HG03103 (cell line): ENCODE results near the gene PDCD7.
"Not testable (repeated sequence)": the region's sequence is repeated elsewhere in the genome, so short reads cannot be mapped to it uniquely, and the experiment has no call there.

ENCODE experiments used
- ATAC-seq: cut with Tn5 transposase; IDR thresholded peaks from one replicate; pipeline ENCODE4 v1.9.1; 2021; ENCODE audit warnings: low read depth; ENCODE audit not compliant: unreplicated experiment

Gene PDCD7

GRCh38 chr15:65093793-65094170 is 39.8 kb downstream of the PDCD7 start:
- ATAC-seq = not testable (repeated sequence)

DNA sequence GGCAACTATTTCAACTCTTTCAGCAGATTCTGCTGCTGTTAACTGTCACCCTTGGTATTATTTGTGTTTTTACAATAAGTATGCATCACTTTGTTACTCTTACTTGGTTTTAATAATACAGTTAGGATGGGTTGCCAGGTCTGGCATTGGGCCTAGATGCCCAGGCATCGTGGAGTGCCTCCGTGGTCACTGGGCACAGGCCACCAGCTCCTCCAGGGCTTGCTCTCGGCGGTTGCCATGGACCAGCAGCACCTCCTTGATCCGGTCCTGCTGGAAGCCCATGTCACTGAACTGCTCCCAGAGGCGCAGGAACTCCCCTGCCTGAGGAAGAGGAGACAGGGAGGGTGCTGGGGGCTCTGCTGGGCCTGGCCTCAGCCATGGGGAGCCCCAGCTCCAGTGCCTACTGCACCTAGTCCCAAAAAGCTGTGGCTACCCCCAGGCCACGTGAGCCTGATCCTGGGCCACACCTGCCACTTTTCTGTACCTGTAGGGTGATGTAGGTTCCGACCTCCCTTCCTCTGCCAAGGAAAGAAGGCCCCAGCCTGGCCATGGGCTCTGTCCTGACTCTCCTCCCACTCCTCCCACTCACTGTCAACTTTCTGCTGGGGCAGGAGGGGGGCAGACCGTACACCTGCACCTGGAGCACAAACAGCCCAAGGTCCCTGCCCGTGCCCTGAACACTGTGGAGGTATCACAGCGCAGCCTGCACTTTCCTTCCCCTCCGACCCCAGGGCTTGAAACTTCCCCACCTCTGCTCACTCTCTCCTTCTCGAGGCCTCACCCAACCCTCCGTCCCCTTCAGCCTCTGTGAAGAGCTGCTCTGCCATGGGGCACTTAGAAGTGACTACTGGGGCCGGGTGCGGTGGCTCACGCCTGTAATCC is 40.5 kb downstream of the PDCD7 start:
- no peak for ATAC-seq

- no peak for ATAC-seq
These were observed 41.5 kb downstream of the PDCD7 start for GRCh38 chr15:65091946-65092770.

- no peak for ATAC-seq
These were observed 44.3 kb downstream of the PDCD7 start for GRCh38 chr15:65089206-65089824.

GRCh38 chr15:65088643-65089021 is 45.0 kb downstream of the PDCD7 start:
- ATAC-seq = no peak

DNA sequence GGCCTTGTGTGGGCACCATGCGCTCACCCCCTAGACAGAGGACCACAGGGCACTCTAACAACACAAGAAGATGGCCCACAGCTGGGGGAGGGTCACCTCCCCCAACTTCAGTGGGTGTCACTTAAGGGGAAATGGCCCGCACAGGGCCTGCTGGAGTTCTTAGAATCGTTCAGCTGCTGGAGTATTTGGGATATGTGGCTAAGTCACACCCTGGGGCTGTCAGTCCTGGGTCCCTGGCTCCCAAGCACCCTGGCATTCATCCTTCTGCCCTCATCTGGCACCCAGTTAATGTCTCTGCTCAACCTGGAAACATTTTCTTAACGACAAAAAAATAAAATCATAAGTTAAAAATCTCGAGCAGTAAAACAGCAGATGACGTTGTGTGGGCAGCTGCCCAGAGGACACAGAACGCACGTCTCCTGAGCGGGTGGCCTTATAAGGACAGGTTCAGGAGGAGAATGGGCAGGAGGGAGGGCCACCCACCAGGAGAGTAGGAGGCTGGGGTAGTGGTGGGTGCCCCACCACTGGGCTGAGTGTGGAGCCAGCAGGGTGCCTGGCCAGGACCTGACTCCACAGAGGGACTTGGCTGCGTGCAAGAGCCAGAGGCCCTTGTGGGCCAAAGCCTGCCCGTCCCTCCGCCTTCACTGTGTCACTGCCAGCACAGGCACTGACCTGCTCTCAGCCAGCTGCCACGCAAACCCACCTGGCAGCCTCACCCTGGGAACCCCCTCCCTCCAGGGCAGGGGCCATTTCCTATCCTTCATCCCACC is 45.5 kb downstream of the PDCD7 start:
- ATAC-seq = no peak

DNA sequence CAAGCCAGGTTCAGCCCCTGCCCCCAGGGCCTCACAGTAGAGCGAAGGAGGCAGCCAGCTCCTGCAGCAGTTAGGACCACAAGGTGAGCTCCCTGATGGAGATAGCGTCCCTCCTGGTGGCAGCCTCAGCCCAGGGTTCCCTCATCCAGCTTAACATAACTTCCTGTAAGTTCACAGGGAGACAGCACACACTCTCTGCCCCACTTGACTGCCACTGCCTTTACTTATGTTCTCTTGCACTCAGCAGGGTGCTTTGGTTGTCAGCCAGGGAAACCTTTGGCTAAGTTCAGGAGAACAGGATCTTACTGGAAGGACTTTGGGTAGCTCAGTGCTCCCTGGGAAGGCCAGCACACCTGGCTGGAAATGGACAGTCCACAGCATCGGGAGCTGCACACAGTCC is 46.2 kb downstream of the PDCD7 start:
- ATAC-seq = no peak

DNA sequence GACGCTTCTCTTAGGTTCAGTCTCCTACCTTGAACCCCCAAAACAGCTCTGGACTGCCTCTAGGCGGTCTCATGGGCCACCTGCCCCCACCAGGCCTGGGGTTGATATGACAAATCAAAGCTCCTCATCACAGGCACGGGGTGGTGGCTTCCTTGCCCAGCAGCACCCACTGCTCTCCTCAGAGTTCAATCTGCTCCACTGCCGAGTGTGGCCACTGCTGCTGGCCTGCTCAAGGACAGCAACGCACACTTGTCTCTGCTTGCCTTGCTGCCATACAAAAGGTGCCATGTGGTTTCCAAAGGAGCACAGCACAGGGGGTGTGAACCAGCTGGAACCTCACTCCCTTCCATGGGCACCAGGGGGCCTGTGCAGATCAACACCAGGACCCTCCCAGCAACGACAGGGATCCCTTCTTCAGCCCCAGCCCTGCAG is 46.9 kb downstream of the PDCD7 start:
- no peak for ATAC-seq

DNA sequence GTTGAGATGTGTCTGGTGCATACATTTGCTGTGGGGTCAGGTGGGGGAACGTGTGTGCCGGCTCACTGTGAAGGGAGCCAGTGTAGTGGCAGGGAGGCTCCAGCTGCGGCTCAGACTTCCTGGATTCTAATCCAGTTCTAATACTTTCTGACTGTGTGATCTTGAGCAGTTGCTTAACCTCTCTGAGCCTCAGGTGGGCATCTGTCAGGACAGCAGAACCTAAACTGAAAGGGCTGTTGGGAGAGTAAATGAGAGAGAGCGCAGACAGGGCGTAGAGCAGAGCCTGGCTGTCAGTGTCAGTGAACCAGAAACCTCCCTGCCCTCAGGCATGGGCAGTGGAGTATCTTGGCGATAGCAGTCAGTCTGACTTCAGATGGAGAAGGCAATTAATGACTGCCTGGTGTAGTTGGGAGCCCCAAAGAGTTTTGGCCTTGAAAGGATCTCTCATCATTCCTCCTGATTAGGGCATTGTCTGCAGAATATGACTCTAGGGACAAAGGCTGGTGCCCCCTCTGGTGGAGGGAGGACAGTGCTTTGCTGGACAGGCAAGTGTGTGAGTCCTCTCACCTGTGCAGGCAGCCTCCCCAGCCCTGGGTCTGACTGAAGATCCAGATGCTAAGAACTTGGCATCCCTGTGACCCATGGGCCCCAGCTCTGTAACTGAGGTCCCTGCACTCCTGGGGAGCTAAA is 47.5 kb downstream of the PDCD7 start:
- ATAC-seq = no peak

GRCh38 chr15:65085207-65085753 is 48.3 kb downstream of the PDCD7 start:
- ATAC-seq = no peak

GRCh38 chr15:65084500-65085206 is 49.0 kb downstream of the PDCD7 start:
- ATAC-seq = no peak

GRCh38 chr15:65083262-65083701 is 50.3 kb downstream of the PDCD7 start:
- no peak for ATAC-seq

DNA sequence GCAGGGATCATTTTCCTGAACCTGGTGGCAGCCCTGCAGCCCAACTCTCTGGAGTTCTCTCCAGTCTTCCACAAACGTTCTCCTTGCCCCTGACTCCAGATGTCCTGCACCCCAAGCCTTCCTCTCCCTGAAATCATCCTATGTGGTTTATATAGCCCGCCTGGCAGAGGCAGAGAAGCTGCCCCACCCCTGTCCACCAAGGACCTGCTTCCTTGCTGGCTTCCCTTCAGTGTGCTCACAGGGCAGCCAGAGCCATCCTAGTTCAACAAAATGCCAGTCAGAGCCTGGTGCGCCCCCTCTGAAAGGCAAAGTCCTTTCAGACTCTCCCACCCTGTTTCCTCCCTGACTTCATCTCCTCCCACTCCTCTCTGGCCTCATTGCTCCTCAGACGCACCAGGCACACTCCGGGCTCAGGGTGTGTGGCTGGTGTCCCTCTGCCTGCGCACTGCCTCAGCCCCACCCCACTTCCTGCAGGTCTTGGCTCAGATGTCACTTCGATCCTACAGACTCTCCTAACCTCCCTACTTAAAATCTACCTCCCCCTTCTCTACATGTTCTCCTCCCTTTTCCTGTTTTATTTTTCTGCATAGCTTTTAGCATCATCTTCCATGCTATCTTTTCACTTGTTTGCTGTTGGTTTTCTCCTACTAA is 51.2 kb downstream of the PDCD7 start:
- ATAC-seq = no peak

DNA sequence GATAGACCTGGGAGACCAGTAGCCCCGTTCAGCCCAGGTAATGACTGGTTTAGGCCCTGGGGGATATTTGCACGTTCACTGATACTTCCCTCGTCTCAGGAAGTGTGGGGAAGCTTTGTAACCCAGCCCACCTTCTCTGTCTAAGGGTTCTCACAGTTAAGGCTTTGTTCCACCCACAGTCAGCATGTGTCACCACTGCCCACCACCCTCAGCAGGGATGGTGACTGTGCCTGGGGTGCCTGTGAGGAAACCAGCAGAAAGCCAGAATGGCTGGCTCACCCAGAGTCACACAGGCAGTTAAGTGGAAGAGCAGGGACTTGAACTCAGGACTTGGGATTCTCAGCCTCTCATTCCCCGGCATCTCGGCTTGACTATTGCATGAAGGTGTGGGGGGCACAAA is 51.9 kb downstream of the PDCD7 start:
- no peak for ATAC-seq

DNA sequence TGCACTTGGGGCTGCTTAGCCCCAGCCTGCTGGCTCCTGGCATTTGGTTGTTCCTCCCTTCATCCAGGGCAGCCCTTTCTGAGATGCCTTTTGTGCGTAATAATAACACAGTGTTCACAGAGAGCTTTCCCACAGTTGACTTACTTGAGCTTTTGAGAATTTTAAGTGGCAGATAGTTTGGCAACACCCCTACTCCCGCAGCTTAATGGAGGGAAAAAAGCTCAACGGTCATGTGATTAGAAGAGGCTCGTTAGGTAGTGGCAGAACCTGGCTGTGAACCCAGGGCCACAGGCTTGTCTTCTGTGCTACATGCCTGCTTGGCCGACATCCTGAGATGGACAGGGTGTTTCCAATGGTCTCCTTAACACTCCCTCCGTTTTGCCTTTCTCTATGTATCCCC is 52.3 kb downstream of the PDCD7 start:
- no peak for ATAC-seq

- no peak for ATAC-seq
These were observed 54.0 kb downstream of the PDCD7 start for GRCh38 chr15:65079580-65079979.

DNA sequence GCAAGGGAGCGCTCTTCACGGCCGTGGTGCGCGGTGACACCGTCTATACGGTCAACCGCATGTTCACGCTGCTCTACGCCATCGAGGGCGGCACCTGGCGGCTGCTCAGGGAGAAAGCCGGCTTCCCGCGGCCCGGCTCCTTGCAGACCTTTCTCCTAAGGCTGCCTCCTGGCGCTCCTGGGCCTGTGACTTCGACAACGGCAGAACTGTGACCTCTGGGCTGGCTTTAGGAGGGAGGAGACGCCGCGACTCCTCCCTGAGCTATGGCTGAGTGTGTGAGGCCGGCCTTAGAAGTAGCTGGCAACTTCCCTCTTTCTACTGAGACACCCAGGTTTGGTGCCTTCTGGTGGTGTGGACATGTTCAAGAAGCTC is 55.6 kb downstream of the PDCD7 start:
- no peak for ATAC-seq

- no peak for ATAC-seq
These were observed 56.2 kb downstream of the PDCD7 start for GRCh38 chr15:65077291-65077980.
